PFSK-1 (cell line): Measurements from ENCODE around the gene LRBA.

Source experiments
- FOXP2 ChIP-seq: optimal IDR thresholded peaks from 2 replicates; pipeline ENCODE3; 2011; ENCODE audit warnings: borderline replicate concordance, control low read depth, inconsistent platforms; ENCODE audit not compliant: insufficient read depth; ENCODE audit errors: extremely low read length, extremely low read depth
- POLR2AphosphoS5 ChIP-seq: IDR thresholded peaks from 2 replicates; pipeline ENCODE4 v1.6.1; 2012; ENCODE audit warnings: low read depth, mild to moderate bottlenecking, control low read depth, low read length, moderate library complexity
- REST ChIP-seq, 2 experiments: IDR thresholded peaks; 2 replicates each; pipeline versions ENCODE4 v1.6.1 to v1.8.0; 2011 to 2012; ENCODE audit warnings: low read depth in 2 of 2, low read length in 2 of 2, control low read depth in 1 of 2, inconsistent platforms in 1 of 2, mild to moderate bottlenecking in 1 of 2, moderate library complexity in 1 of 2; ENCODE audit not compliant: insufficient read depth in 1 of 2
- SIN3A ChIP-seq: IDR thresholded peaks from 2 replicates; pipeline ENCODE4 v1.6.1; 2012; ENCODE audit warnings: mild to moderate bottlenecking, low read length, moderate library complexity, borderline replicate concordance; ENCODE audit not compliant: insufficient read depth
- TAF1 ChIP-seq: IDR thresholded peaks from 2 replicates; pipeline ENCODE4 v1.6.1; 2012; ENCODE audit warnings: low read length, control low read depth, borderline replicate concordance; ENCODE audit not compliant: insufficient read depth

The LRBA gene

GRCh38 chr4:150990250-150990649, 24.8 kb downstream of the LRBA start:
- TF ChIP-seq FOXP2 (no peak), SIN3A (no peak), TAF1 (no peak), REST (IDR thresholded peaks at IDR 0.05; ENCODE audit: insufficient read depth in 1 of 2, low read depth in 2 of 2, low read length in 2 of 2) (no peak), POLR2AphosphoS5 (no peak)

GRCh38 chr4:150988238-150988637, 26.8 kb downstream of the LRBA start:
- no peak for TF ChIP-seq POLR2AphosphoS5
- TF ChIP-seq REST (IDR thresholded peaks at IDR 0.05; ENCODE audit: insufficient read depth in 1 of 2, low read depth in 2 of 2, low read length in 2 of 2): no peak
- no peak for TF ChIP-seq FOXP2
- no peak for TF ChIP-seq TAF1
- TF ChIP-seq SIN3A: no peak

- TF ChIP-seq POLR2AphosphoS5 (no peak), TAF1 (no peak), FOXP2 (no peak), SIN3A (no peak)
These were observed 27.9 kb downstream of the LRBA start for GRCh38 chr4:150987204-150987603.

GRCh38 chr4:150986085-150986484, 29.0 kb downstream of the LRBA start:
- TF ChIP-seq TAF1: no peak
- TF ChIP-seq POLR2AphosphoS5: no peak
- no peak for TF ChIP-seq SIN3A
- no peak for TF ChIP-seq REST (IDR thresholded peaks at IDR 0.05; ENCODE audit: insufficient read depth in 1 of 2, low read depth in 2 of 2, low read length in 2 of 2)
- no peak for TF ChIP-seq FOXP2

- TF ChIP-seq TAF1 (no peak), POLR2AphosphoS5 (no peak), SIN3A (no peak), REST (IDR thresholded peaks at IDR 0.05; ENCODE audit: insufficient read depth in 1 of 2, low read depth in 2 of 2, low read length in 2 of 2) (no peak), FOXP2 (no peak)
These were observed 31.2 kb downstream of the LRBA start for GRCh38 chr4:150983851-150984250.
